GM19239 (cell line): ENCODE results near the gene UBASH3B.
"Not testable (repeated sequence)": the region's sequence is repeated elsewhere in the genome, so short reads cannot be mapped to it uniquely, and the experiment has no call there.

Source experiments
- DNase-seq: peaks from one replicate; pipeline ENCODE4 v3.0.0; 2011; ENCODE audit warnings: low spot score; ENCODE audit not compliant: insufficient read length
- FAIRE-seq: peaks from 2 replicates; lab custom pipeline; 2011; peaks lifted over from hg19 to GRCh38; lab: Jason Lieb, UNC

Gene UBASH3B

DNA sequence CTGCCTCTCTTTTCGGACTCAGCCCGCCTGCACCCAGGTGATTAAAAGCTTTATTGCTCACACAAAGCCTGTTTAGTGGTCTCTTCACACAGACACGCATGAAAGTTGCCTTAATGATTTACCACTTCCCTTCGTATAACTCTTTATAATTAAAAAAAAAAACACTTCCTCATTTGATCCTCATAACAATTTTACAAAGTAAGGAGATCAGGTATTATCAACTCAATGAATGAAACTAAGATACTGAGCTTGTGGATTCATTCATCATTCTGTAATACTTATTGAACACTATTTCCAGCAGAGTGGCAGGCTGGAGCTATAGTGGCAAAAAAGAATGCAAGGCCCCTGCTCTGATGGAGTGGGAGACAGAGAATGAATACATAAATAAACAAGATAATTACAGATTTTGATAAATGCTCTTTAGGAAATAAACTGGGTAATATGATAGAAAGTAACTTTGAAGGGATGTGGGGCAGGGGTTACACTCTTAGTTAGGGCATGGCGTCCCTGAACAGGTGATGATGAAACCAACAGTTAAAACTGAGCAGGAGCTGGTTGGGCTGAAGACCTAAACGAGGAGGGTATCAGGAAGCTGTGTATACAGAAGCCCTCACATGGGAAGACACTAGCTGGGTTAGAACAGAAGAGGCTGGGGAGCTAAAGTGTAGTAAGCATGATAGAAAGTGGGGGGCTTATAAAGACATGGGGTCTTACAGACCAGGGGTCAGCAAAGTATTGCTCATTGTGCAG, 177.4 kb downstream of the UBASH3B start:
- DNase-seq, result no peak
- no peak for FAIRE-seq

DNA sequence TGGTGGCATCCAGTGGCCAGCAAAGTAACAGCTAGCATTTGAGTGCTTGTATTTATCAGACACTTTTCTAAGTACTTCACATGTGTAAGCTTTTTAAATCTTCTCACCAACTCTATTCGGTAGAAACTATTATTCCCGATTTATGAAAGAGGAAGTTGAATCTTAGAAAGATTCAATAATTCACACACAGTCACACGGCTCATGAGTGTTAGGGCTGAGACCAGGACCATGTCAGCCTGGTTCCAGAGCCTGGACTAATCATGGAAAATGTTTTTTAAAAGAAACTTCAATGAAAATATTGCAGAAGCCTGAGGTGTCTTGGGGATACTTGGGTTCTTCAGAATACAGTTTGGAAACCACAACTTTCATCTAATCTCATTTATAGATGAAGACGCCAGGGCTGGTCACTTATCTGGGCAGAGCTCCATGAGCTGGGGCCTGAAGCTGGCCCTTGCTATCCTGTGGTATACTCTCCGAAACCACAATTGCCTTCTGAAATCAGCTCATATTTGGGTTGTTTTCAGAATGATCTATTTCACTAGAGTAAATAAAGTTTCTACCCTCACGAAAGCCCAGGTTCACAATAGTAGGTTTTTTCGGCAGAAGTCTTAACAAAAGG, 178.4 kb downstream of the UBASH3B start:
- DNase-seq (no peak), FAIRE-seq (no peak)

DNA sequence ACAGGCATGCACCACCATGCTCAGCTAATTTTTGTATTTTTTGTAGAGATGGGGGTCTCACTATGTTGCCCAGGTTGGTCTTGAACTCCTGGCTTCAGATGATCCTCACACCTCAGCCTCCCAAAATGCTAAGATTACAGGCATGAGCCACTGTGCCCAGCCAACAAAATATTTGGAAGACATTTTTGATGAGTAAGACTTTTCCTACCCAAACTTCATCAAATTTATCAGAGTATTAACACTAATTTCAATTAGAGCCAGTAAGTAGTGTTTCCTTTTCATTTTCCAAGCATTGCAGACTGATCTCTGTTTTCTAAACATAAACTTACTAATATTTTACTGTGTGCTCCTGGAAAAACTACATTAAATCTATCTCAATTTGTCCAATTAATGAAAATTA, 181.4 kb downstream of the UBASH3B start:
- FAIRE-seq (no peak), DNase-seq (no peak)

DNA sequence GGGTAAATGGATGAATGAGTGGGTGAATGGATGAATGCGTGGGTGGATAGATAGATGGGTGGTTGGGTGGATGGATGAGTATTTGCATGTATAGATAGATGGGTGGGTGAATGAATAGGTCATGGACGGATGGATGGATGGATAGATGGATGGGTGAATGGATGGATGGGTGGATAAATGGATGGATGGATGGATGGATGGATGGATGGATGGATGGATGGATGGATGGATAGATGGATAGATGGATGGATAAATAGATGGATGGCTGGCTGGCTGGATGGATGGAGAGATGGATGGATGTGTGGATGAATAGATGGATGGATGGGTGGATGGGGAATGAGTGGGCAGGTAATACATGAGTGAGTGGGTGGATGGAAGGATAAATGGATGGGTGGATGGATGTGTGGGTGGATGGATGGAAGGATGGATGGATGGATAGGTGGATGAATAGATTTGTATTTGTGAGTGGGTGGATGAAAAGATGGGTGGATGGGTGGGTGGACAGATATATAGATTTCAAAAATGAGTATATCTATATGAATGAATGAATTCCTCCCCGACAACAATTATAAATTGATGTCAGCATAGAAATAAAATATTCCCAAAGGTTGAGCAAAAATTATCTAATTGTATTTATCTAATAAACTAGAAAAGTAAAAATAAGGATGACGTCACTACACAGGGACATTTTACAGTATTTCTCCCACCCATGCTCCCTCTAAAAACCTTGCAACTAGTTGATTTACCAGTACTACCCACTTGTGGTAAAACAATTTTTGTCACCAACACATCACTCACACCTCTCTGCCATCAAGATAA, 182.2 kb downstream of the UBASH3B start:
- FAIRE-seq (no peak), DNase-seq (no peak)

DNA sequence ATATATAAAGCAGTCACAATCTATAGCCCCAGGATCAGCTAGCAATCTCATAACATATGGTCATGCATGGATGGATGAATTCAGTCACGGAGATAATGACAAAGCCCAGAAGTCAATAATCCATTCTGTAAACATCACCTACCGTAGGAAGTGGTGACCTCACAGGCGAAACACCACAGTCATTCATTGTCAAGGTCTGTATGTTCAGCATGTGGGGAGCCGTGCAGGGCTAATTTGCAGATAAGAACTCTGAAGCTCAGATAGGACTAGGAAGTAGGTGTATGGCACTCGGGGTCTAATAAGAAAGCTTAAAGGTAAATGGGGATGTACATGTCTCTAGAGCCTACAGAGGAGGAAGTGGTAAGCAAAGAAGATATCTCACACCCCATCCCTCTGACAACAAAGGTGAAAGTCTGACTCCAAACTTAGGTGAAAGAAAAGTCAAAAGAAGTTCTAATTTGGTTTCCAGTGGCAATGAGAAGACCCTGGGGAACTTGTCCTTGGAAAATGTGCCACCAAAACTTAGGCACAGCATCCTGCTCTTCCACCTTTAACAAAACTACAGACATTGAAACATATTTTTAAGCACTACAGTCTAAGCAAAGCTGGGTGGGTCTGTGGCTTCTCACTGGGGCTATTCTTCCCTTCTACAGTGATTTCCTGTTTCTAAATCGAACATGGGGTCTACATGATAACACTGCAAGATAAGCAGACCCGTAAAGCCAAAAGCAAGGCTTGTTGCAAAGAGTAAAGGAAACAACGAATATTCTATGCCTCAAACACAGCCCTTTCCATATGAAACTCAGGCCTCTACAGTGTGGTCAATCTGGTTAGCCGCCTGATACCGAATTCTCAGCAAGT, 188.0 kb downstream of the UBASH3B start:
- DNase-seq (no peak), FAIRE-seq (peak; percentile 87)

DNA sequence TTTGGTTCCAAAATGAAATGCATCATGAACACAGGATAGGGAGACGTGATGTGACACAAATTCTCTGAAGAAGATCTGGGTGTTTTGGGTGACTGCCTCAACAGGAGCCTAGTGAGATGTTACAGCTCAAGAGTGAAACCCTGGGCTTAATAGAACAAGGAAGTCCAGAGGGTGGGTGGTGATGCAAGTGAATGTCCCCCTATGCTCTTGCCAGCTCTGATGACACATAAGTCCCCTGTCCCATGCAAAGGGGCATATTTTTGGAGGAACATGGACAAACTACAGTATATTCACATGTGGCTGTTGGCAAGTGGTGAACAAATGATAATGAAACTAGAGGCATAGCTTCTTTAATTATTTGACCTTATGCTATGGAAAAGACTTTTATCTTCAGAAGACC, 191.9 kb downstream of the UBASH3B start:
- no peak for FAIRE-seq
- no peak for DNase-seq

DNA sequence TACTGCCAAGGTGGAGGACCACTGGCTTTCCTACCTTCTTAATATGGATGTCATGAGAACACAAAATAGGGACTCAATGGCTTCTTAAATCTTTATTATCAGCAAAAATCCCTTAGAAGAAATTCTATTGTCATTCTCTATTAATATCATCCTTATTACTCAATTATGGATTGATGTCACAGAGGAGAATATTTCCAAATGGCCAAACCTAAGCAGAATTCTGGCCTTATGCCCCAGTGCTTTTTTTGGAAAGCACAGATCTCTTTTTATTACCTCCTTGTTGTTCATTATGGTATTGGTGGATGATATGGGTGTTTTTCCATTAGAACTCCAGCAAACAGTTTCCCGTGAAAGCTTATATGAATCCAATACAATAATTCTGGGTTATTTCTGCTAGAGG, 192.7 kb downstream of the UBASH3B start:
- DNase-seq (no peak), FAIRE-seq (no peak)

DNA sequence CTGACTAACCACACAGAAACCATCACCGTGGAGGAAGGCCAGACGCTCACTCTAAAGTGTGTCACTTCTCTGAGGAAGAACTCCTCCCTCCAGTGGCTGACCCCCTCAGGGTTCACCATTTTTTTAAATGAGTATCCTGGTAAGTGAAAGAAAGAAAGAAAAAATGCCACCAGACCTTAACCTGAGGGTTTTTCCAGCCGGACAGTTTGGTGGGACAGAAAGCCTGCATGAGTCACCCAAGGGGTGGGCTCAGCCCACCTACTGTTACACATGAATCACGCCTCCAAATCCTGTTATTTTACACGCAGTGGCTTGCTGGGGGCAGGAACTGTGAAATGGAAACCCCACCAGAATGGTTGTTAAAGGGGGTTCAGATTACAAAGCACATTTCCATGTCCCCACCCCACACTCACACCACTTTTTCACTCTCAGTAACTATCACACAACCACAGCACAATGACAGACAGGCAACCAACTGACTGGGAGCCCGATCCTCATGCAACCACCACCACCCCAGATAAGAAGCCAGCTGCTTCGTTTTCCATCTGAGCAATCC, 194.6 kb downstream of the UBASH3B start:
- no peak for DNase-seq
- no peak for FAIRE-seq

DNA sequence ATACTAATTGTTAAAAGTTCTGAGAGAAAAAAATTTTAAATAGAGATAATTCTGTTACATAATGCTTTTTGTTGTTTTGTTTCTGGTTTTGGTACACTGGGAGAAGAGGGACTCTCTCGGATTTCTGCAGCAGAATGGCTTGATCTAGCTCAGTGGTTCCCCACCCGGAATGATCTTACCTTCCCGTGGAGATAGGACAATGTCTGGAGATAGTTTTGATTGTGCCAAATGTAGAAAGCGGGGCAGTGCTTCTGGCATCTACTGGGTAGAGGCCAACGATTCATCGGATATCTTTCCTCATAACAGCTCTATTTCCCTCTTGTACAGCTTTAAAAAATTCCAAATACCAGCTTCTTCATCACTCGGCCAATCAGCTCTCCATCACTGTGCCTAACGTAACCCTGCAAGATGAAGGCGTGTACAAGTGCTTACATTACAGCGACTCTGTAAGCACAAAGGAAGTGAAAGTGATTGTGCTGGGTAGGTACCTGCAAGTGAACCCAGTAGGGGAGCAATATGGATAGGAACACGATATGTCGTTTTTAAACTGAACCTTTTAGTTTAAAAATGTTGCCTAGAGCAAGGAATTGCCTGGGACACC, 195.9 kb downstream of the UBASH3B start:
- no peak for DNase-seq
- peak; percentile 90 for FAIRE-seq

DNA sequence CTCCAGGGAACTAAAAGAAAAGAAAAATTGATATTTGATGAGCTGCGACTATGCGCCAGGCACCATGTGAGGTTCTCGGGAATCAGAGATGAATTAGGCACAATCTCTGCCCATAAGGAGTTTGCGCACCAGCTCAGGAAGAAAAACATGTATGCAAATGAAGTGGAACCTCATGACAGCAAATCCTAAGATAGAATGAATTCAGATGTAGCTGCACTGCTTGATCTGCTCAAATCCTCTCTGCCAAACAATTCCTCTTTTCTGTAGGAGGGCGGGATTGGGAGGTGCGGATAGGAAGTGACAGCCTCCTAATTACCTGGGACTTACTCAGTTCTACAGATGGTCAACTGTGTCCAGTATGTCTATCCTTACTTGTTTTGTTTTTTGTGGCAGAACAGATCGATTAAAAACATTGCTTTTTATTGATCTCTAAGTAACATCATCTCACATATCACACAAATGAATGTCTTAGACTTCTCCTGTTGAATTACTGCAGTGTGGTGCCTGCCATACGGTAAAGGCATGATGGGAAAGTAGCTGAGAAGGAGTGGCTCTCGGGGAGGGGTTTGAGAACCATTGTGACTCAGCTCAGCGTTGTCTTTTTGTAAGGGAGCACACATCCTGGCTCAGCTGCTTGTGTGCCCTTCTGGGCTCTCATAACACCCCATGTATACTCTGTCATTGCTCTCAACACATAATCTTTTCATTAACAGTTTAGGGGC, 196.7 kb downstream of the UBASH3B start:
- FAIRE-seq (no peak), DNase-seq (no peak)

DNA sequence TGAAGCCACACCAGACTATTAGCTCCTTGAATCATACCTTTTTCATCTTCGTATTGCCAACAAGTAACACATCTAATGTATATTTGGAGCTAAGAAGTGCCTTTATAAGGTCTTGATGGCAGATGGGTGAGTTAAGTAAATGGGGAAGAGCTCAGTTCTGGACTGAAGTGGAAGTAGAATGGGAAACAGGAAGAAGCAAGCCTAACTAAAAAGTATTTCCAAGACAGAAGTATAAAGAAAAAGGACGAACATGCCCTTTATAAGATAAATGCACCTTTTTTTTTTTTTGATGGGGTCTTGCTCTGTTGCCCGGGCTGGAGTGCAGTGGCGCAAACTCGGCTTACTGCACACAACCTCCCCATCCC, 197.3 kb downstream of the UBASH3B start:
- no peak for FAIRE-seq
- DNase-seq, result no peak

DNA sequence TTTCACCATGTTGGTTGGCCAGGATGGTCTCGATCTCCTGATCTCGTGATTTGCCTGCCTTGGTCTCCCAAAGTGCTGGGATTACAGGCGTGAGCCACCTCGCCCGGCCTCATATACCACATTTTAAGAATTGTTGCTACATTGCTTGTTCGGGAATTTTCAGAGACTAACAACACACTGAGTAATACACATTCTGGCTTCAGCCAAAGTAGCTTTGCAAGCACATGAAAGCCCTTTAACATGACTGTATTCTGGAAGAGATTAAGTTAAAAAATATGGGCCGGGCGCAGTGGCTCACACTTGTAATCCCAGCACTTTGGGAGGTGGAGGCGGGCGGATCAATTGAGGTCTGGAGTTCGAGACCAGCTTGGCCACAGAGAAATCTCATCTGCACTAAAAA, 197.7 kb downstream of the UBASH3B start:
- FAIRE-seq (no peak), DNase-seq (no peak)

DNA sequence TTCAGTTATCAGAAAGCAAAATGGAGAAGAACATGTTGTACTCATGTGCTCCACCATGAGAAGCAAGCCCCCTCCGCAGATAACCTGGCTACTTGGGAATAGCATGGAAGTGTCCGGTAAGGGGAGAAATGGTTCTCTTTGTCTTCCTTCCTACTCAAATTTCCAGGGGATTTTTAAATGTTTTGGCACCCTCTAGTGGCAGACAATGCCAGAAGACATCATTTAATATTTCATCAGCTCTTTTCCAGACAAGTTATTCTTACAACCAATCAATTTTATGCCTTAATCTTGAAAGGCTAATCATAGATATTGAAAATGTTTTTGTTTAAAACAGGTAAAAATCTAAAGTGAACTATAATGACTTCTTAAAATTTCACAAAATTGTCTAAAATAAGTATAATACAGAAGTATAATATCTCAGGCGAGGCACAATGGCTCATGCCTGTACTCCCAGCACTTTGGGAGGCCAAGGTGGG, 198.5 kb downstream of the UBASH3B start:
- DNase-seq (peak; percentile 24), FAIRE-seq (no peak)

DNA sequence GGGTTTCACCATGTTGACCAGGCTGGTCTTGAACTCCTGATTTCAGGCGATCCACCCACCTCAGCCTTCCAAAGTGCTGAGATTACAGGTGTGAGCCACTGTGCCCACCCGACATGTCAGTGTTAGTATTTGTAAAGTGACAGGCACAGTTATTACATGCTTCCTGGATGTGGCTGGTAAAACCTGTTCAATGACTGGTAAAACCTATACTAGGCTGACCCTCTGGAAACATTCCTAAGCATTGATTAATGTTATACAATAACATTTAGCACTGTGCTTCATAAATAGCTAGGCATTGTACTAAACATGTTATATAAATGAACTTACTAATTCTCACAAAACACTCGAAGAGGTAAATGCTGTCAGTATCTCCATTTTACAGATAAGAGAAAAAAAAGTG, 206.1 kb downstream of the UBASH3B start:
- DNase-seq (no peak), FAIRE-seq (no peak)

DNA sequence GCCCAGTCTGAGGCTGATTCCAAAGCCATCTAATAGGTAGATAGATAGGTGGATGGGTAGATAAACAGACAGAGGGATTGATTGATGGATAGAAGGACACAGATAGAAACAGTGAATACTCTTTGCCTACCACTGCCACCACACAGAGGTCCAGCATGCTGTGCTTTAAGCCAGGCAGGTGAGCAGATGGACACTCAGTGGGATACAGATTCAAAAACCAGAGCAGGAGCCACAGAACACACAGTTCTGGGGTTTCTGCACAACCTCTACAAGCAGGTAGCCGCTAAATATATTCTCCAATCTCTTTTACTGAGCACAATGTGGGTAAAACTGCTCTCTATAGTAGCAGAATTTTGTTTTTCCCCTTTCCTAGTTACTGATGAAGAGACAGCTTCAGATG, 206.6 kb downstream of the UBASH3B start:
- FAIRE-seq, result no peak

DNA sequence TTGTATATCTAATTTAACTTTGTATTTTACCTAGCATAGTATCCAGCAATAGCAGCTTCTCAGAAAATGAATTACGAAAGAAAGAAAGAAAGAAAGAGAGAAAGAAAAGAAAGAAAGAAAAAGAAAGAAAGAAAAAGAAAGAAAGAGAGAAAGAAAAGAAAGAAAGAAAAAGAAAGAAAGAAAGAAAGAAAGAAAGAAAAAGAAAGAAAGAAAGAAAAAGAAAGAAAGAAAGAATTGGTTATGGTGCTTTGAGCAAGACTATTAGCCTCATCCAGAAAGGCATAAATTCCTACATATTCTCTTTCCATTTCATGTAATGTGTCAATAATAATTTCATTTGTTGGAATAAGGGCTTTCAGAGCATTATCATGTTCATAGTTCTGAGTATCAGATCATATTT, 207.6 kb downstream of the UBASH3B start:
- not testable (repeated sequence) for DNase-seq, FAIRE-seq

More for the DNA sequence above, 206.6 kb downstream of the UBASH3B start:
- DNase-seq, result no peak

DNA sequence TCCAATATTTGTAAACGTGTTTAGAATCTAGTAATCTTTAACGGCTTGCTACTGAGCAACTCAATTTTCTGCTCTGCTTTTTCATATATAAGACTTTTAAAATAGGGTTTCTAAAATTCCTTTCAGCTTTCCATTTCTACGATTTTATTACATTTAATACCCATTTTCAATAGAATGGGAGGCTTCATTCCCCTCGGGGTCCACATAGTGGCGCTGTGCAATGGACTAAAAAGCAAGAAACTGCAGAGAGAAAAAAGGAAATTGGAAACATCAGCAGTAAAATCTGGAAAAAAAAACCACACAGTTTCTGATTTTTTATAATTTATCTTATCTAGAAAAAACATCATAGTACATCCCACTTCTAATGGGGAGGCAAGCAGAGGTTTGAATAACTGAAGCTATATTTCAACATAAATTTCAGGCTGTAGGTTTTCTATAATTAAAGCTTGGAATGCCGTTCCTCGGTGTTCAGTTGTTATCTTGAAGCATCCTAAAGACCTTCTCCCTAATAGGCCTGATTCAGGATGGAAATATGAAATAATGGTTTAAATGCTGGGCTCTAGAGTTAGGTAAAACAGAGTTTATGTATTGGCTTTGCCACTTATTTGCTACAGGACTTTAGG, 208.3 kb downstream of the UBASH3B start:
- no peak for DNase-seq
- FAIRE-seq, result no peak
